ENCODE data around the gene NEK6.

The NEK6 gene

GRCh38 chr9:124217836-124218437, 39.8 kb upstream of the NEK6 start:
- Histone ChIP-seq H3K9me3 (ENCODE audit: control insufficient read depth, insufficient read depth, low read length) (no peaks in the 10 kb centered on the region), H3K4me2 (ENCODE audit: low read length) (peak overlapping the region; percentile 88), H3F3A (ENCODE audit: control insufficient read depth, insufficient read depth) (peaks cover 33% of the 10 kb centered on the region), H3K27me3 (ENCODE audit: control insufficient read depth, low read length) (no peaks in the 10 kb centered on the region), H3K27ac (ENCODE audit: low read depth, low read length) (peak overlapping the region; percentile 92), H3K9me2 (replicated peaks; ENCODE audit: control insufficient read depth, low read length) (no peaks in the 10 kb centered on the region), H4K20me1 (ENCODE audit: control insufficient read depth, insufficient read depth, low read depth, low read length) (no peaks in the 10 kb centered on the region), H3K79me2 (ENCODE audit: control insufficient read depth, low read length) (no peaks in the 10 kb centered on the region), H3K4me3 (ENCODE audit: low read length) (peak overlapping the region; percentile 62), H3K36me3 (ENCODE audit: control insufficient read depth, low read length) (no peaks in the 10 kb centered on the region), H3K4me1 (ENCODE audit: control insufficient read depth, low read length) (peaks cover 67% of the 10 kb centered on the region)
- no peak for TF ChIP-seq EZH2phosphoT487 (IDR thresholded peaks at IDR 0.05; ENCODE audit: borderline replicate concordance, low read length)
- TF ChIP-seq, protein P1, sequence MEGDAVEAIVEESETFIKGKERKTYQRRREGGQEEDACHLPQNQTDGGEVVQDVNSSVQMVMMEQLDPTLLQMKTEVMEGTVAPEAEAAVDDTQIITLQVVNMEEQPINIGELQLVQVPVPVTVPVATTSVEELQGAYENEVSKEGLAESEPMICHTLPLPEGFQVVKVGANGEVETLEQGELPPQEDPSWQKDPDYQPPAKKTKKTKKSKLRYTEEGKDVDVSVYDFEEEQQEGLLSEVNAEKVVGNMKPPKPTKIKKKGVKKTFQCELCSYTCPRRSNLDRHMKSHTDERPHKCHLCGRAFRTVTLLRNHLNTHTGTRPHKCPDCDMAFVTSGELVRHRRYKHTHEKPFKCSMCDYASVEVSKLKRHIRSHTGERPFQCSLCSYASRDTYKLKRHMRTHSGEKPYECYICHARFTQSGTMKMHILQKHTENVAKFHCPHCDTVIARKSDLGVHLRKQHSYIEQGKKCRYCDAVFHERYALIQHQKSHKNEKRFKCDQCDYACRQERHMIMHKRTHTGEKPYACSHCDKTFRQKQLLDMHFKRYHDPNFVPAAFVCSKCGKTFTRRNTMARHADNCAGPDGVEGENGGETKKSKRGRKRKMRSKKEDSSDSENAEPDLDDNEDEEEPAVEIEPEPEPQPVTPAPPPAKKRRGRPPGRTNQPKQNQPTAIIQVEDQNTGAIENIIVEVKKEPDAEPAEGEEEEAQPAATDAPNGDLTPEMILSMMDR (IDR thresholded peaks at IDR 0.05; ENCODE audit: low read depth, low read length, poor library complexity, severe bottlenecking): no peak

DNA sequence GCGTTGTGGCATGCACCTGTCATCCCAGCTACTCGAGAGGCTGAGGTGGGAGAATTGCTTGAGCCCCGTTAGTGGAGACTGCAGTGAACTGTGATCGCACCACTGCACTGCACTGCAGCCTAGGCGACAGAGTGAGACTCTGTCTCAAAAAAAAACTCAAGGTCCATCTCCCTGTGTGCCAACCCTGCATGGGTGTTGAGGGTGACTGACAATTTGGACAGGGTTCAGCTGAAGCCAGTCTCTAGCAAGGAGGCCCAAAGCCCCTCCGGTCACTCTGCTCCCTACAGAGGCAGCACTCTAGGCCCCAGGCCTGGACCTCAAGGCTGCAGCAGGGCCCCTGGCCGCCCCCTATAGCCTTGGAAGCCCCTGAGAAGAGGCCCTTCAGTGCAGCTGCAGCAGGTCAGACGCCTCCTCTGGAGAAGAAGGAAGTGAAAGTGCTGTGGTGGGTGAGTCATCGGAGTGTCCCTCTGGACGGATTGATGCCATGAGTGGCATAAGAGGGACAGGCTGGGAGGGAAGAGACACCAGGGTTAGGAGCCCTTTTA, 39.2 kb upstream of the NEK6 start:
- no peaks in the 10 kb centered on the region for H3K9me3 ChIP-seq (ENCODE audit: control insufficient read depth, insufficient read depth, low read length)
- peaks cover 28% of the 10 kb centered on the region for H3F3A ChIP-seq (ENCODE audit: control insufficient read depth, insufficient read depth)
- peak overlapping the region; percentile 88 for H3K4me2 ChIP-seq (ENCODE audit: low read length)
- peak overlapping the region; percentile 92 for H3K27ac ChIP-seq (ENCODE audit: low read depth, low read length)
- no peaks in the 10 kb centered on the region for H4K20me1 ChIP-seq (ENCODE audit: control insufficient read depth, insufficient read depth, low read depth, low read length)
- H3K36me3 ChIP-seq (ENCODE audit: control insufficient read depth, low read length): no peaks in the 10 kb centered on the region
- H3K9me2 ChIP-seq (replicated peaks; ENCODE audit: control insufficient read depth, low read length): no peaks in the 10 kb centered on the region
- no peaks in the 10 kb centered on the region for H3K27me3 ChIP-seq (ENCODE audit: control insufficient read depth, low read length)
- H3K79me2 ChIP-seq (ENCODE audit: control insufficient read depth, low read length): no peaks in the 10 kb centered on the region
- peaks cover 69% of the 10 kb centered on the region for H3K4me1 ChIP-seq (ENCODE audit: control insufficient read depth, low read length)
- peak overlapping the region; percentile 62 for H3K4me3 ChIP-seq (ENCODE audit: low read length)
- no peak for TF ChIP-seq EZH2phosphoT487 (IDR thresholded peaks at IDR 0.05; ENCODE audit: borderline replicate concordance, low read length)
- TF ChIP-seq, protein P1 (IDR thresholded peaks at IDR 0.05; ENCODE audit: low read depth, low read length, poor library complexity, severe bottlenecking): peak; percentile 9

- H3F3A ChIP-seq (ENCODE audit: control insufficient read depth, insufficient read depth): peaks cover 25% of the 10 kb centered on the region
- no peaks in the 10 kb centered on the region for H3K9me3 ChIP-seq (ENCODE audit: control insufficient read depth, insufficient read depth, low read length)
- no peaks in the 10 kb centered on the region for H3K36me3 ChIP-seq (ENCODE audit: control insufficient read depth, low read length)
- TF ChIP-seq, protein P1 (IDR thresholded peaks at IDR 0.05; ENCODE audit: low read depth, low read length, poor library complexity, severe bottlenecking): no peak
- no peak for TF ChIP-seq EZH2phosphoT487 (IDR thresholded peaks at IDR 0.05; ENCODE audit: borderline replicate concordance, low read length)
- H3K27me3 ChIP-seq (ENCODE audit: control insufficient read depth, low read length): no peaks in the 10 kb centered on the region
- H3K9me2 ChIP-seq (replicated peaks; ENCODE audit: control insufficient read depth, low read length): no peaks in the 10 kb centered on the region
- H4K20me1 ChIP-seq (ENCODE audit: control insufficient read depth, insufficient read depth, low read depth, low read length): no peaks in the 10 kb centered on the region
- peak overlapping the region; percentile 92 for H3K27ac ChIP-seq (ENCODE audit: low read depth, low read length)
- peaks cover 64% of the 10 kb centered on the region for H3K4me1 ChIP-seq (ENCODE audit: control insufficient read depth, low read length)
- no peak overlapping the region for H3K4me3 ChIP-seq (ENCODE audit: low read length)
- H3K79me2 ChIP-seq (ENCODE audit: control insufficient read depth, low read length): no peaks in the 10 kb centered on the region
- H3K4me2 ChIP-seq (ENCODE audit: low read length): peak overlapping the region; percentile 88
Observed at GRCh38 chr9:124218987-124219461, 38.7 kb upstream of the NEK6 start.
